GM21423 (cell line): ENCODE results near the gene SH2D3C.
A peak's percentile ranks its signal among the peaks of the same experiment; 100 is the strongest.

Experiments used
- ATAC-seq: cut with Tn5 transposase; IDR thresholded peaks from one replicate; pipeline ENCODE4 v1.9.1; 2021; ENCODE audit warnings: mild to moderate bottlenecking, moderate library complexity; ENCODE audit not compliant: unreplicated experiment

The SH2D3C gene

GRCh38 chr9:127808347-127809001, 30.0 kb upstream of the SH2D3C start:
- no peak for ATAC-seq

- ATAC-seq: no peak
Observed at GRCh38 chr9:127806871-127807270, 28.4 kb upstream of the SH2D3C start.

DNA sequence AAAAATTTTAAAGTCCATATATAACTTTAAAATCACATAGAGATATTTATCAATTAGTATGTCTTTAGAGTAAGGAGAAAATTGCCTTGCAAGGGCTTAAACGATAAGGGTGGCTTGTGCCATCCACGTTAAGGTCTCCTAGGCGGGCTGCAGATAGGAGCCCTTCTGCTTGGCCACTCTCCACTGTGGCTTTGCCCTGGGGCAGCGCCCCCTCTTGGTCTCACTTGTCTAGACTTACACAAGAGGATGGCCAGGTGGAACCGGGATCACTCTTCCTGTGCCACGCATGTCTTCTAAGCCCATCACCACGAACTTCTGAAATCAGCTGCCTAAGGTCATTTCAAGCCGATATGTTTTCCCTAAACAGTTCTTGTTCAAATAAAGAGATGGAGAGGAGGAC, 27.2 kb upstream of the SH2D3C start:
- no peak for ATAC-seq

DNA sequence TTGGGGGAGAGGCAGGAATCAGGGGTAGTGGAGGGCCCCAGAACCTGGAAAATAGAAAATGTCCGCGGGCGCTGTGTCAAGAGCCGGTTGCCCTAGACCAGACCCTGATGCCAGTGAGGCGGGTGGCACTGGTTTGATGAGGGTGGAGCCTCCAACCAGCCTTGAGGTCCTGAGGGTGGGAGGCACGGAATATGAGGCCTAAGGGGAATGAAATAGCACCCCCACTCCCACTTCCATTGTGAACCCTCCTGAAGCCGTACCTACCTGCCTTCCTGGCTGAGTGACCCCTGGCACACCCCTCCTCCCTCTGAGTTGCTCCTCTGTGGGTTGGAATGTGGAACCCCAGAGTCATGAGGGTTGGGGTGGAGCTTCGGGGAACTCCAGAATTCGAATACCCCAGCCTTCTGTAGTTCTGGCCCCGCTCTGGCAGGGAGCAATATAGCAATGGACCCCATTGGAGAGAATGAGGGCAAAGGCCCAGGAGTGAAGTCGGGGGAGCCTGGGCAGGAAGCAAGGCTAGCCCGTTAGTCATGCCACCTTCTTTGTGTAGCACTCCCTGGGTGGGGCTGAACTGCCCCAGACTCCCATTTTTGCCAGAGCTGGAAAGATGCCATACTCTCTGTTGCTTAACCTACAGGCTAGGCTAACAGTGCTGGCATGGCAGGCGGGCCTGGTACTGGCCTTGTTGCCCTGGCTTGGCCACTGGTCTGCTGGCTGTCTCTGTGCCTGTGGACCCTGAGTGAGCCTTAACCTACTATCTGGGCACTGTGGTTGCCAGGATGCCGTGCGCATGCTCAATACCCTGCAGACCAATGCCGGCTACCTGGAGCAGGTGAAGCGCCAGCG, 25.3 kb upstream of the SH2D3C start:
- ATAC-seq: no peak

- ATAC-seq: peak; percentile 70
Observed at GRCh38 chr9:127802576-127803443, 24.3 kb upstream of the SH2D3C start, which contains the start of gene FPGS. TSS of gene FPGS (plus strand) at chr9:127802882. CDS start at chr9:127802925, 43 bp downstream.

DNA sequence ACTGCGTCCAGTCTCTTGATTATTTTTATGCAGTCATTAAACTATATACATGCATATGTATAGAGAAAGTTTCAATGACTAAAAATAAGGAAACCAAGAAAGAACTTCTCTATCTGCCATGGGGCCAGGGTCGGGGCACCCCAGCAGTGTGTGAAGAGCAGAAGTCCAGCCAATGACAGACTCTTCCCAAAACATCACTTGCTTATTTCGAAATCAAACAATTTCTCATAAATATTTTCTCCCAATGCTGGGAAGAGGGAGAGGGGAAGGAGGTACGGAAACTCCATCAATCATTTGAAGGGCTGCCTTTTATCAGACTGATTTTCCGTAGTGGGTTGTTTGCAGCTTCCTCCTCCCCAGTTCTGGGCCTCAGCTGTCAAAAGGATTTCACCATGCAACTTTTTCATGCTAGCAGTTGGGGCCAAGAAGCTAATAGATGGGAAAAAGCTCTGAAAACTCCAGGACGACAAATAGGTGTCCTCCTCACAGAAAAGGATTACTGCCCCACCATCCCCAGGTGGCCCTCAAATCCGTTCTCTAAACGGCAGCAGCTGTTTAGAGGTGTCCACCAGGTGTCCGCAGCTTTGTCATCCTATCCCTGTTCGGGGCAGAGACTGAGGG, 23.6 kb upstream of the SH2D3C start:
- ATAC-seq: no peak

DNA sequence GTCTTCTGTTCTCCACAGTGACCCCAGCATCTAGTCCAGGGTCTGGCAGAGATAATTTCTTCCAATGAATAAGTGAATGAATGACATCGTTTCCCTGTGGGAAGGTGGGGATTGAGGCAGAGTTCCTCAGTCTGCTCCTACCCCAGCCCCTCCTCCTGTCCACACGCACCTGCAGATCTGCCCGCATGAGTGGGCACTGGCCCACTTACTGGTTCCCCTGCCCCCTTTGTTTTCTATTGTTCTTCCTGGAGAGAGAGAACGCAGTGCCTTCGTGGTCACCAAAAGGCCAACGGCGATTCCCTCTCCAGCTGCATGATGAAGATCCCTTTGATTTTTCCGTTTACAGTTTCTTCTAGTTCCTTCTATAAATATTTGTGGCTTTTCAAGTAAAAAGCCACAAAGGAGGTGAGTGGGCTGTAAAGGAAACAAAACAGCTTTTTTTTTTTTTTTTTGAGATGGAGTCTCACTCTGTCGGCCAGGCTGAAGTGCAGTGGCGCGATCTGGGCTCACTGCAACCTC, 18.4 kb upstream of the SH2D3C start:
- ATAC-seq: no peak

- ATAC-seq: no peak
Observed at GRCh38 chr9:127796225-127796813, 17.9 kb upstream of the SH2D3C start.

DNA sequence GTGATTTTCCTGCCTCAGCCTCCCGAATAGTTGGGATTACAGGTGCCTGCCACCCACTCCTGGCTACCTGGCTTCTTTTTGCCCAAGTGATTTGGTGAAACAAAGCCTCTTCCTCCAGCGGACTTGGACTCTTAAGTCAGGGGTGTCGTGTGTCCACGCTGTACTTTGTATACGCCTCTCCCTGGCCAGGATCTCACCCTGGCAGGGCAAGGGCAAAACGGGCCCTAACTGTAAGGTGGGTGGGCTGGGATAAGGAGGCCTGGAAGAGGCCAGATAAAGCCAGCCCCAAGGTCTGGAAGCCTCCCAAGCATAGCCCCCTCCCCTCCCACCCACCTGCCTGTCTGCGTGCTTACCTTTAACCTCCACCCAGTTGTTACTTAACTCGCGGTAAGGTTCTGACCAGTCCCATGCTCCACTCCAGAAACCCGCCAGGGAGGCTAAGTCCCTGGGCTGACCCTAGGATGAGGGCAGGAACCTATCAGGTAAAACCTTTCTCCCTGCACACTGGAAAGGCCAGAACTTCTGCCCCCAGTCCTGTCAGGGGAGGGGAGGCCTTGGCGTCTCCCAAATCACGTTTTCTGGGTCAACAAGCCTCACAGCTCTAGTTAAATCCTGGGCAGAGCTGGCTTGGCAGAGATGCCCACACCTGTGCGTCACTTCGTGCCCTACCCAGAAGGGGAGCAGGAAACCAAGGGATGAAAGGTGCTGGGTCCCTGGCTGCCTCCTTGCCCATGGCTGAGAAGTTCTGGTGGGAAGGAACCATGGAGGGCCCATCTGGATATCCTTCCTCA, 15.7 kb upstream of the SH2D3C start:
- ATAC-seq: no peak

DNA sequence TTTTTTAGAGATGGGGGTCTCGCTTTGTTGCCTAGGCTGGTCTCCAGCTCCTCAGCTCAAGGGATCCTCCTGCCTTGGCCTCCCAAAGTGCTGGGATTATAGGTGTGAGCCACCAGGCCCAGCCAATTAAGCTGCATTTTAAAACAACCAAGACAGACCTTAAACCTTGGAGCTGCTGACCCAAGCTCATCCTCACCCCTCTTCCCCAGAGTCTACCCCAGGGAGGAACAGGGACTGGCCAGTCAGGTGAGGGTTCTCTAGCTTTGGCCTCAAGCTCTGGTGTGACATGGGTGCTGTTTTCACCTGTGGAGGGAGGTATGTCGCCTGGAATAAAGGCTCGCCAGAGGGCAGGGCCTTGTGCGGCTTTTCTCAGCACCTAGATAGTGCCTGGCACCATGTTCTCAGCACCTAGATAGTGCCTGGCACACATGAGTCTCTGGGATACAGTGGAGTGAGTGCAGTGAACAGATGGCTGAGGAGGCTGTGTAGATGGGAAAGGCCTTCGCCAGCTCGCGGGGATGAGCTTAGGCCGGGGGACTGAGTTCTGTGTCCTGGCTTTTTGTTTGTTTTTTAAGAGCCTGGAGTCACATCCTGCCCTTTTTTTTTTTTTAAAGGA, 14.7 kb upstream of the SH2D3C start:
- ATAC-seq: no peak

- ATAC-seq: no peak
Observed at GRCh38 chr9:127792417-127793031, 14.1 kb upstream of the SH2D3C start.

DNA sequence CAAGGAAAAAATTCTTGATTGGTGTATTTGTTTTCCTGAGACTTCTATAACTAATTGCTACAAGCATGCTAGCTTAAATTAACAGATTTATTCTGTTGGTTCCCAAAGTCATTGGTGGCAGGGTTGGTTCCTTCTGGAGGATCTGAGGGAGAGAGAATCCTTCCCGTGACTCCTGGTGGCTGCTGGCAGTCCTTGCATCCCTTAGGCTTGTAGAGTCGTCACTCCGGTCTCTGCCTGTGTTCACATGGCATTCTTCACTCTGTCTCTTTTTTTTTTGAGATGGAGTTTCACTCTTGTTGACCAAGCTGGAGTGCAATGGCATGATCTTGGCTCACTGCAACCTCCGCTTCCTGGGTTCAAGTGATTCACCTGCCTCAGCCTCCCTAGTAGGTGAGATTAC, 12.6 kb upstream of the SH2D3C start:
- ATAC-seq: no peak

- no peak for ATAC-seq
Observed at GRCh38 chr9:127790094-127790855, 11.8 kb upstream of the SH2D3C start.

GRCh38 chr9:127789179-127789578, 10.7 kb upstream of the SH2D3C start:
- ATAC-seq: no peak

- ATAC-seq: no peak
Observed at GRCh38 chr9:127788337-127789011, 10.0 kb upstream of the SH2D3C start.

- no peak for ATAC-seq
Observed at GRCh38 chr9:127786773-127787104, 8.3 kb upstream of the SH2D3C start.
